Left lung (tissue), 10 donors: ENCODE data around the gene PCBD2. TPM values are rescaled to one million over a fixed set of nuclear protein-coding genes. Genes with fewer than 3 reads are reported as not detected.
"Not testable (repeated sequence)": the region's sequence is repeated elsewhere in the genome, so short reads cannot be mapped to it uniquely, and the experiment has no call there.

Source experiments
- ATAC-seq: fragments of 200-7000 bp; cut with Tn5 transposase; one replicate; pipeline ENCODE4 v1.9.1; 2020; ENCODE audit warnings: moderate library complexity
- DNase-seq, 4 donors: peaks; one replicate each; pipeline ENCODE4 v3.0.0-alpha.2; 2013 to 2020
- H3K27ac ChIP-seq, 2 donors: fragments of 200-600 bp; sonication (generic) in 1 of 2; one replicate each; pipeline versions ENCODE4 v1.5.0 to v1.8.0; 2020 to 2021
- H3K27me3 ChIP-seq, 2 donors: fragments of 200-600 bp; sonication (generic) in 1 of 2; one replicate each; pipeline versions ENCODE4 v1.5.0 to v1.8.0; 2020 to 2021
- H3K36me3 ChIP-seq, 2 donors: fragments of 200-600 bp; sonication (generic) in 1 of 2; one replicate each; pipeline versions ENCODE4 v1.5.0 to v1.8.0; 2020 to 2021
- H3K4me1 ChIP-seq, 2 donors: fragments of 200-600 bp; one replicate each; pipeline ENCODE4 v1.8.0; 2021
- H3K4me3 ChIP-seq, 2 donors: fragments of 200-600 bp; sonication (generic) in 1 of 2; one replicate each; pipeline versions ENCODE4 v1.5.0 to v1.8.0; 2020 to 2021; ENCODE audit warnings: mild to moderate bottlenecking in 1 of 2
- H3K9me3 ChIP-seq, 2 donors: fragments of 200-600 bp; sonication (generic) in 1 of 2; one replicate each; pipeline versions ENCODE4 v1.5.0 to v1.8.0; 2020 to 2021
- intact Hi-C, 2 donors: fragments of 100-400 bp; cut with DNase I; formaldehyde crosslinking; loops; one replicate each; pipeline versions ENCODE4 v1.11.2 to v1.14.2; 2022
- polyA plus RNA-seq, 6 donors: library from polyadenylated mRNA; unstranded; fragments of 120-200 nt; gene quantifications; one replicate each; pipeline ENCODE4 v1.2.1, GENCODE V29; 2013; ENCODE audit not compliant: insufficient read length in 6 of 6
- total RNA-seq, 2 donors: library from RNA; stranded (reverse); fragmentation: NEBNext Ultra II Directional; extraction: Animal tissue kit (Norgen Biotek cat#: 25700); gene quantifications; one replicate each; pipeline ENCODE4 v1.2.1, GENCODE V29; 2021
- TF ChIP-seq, protein P1 (sequence below), 2 donors: fragments of 200-600 bp; sonication (generic) in 1 of 2; IDR thresholded peaks; one replicate each; pipeline versions ENCODE4 v1.5.0 to v1.8.0; 2021; ENCODE audit warnings: antibody characterized with exemption in 2 of 2
- donor health status: DM: no; HTN: yes; CAD: no.
- donor health status: DM: no; HTN: no; CAD: no.

Gene PCBD2
- total and polyA plus RNA-seq, 8 donors, result 9.8 to 17.7 (median 13.5) TPM

DNA sequence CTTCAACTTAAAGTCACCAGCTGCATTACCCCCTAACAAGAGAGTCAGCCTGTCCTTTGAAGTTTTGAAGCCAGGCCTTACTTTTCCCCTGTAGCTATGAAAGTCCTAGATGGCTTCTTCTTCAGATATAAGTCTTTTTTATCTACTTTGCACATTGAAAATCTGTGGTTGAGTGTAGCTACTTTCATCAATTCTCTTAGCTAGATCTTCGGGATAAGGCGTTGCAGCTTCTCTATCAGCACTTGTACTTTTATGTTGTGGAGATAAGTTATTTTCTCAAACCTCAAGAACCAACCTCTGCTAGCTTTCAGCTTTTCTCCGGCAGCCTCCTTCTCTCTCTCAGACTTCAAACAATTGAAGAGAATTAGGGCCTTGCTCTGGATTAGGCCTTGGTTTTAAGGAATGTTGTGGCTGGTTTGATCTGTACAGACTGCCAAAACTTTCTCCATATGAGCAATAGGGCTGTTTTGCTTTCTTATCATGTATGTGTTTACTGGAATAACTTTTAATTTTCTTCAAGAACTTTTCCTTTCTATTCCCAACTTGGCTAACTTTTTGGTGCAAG is 84.4 kb downstream of the PCBD2 start:
- Histone ChIP-seq H3K9me3 (no peaks in the 10 kb centered on the region), H3K4me1 (no peaks in the 10 kb centered on the region), H3K27me3 (no peaks in the 10 kb centered on the region), H3K4me3 (no peak overlapping the region), H3K27ac (no peak overlapping the region), H3K36me3 (no peaks in the 10 kb centered on the region)
- DNase-seq, result no peak
- TF ChIP-seq, protein P1, sequence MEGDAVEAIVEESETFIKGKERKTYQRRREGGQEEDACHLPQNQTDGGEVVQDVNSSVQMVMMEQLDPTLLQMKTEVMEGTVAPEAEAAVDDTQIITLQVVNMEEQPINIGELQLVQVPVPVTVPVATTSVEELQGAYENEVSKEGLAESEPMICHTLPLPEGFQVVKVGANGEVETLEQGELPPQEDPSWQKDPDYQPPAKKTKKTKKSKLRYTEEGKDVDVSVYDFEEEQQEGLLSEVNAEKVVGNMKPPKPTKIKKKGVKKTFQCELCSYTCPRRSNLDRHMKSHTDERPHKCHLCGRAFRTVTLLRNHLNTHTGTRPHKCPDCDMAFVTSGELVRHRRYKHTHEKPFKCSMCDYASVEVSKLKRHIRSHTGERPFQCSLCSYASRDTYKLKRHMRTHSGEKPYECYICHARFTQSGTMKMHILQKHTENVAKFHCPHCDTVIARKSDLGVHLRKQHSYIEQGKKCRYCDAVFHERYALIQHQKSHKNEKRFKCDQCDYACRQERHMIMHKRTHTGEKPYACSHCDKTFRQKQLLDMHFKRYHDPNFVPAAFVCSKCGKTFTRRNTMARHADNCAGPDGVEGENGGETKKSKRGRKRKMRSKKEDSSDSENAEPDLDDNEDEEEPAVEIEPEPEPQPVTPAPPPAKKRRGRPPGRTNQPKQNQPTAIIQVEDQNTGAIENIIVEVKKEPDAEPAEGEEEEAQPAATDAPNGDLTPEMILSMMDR (IDR thresholded peaks at IDR 0.05), result no peak
- ATAC-seq, result no peak
- intact Hi-C loops, result no loop called here

DNA sequence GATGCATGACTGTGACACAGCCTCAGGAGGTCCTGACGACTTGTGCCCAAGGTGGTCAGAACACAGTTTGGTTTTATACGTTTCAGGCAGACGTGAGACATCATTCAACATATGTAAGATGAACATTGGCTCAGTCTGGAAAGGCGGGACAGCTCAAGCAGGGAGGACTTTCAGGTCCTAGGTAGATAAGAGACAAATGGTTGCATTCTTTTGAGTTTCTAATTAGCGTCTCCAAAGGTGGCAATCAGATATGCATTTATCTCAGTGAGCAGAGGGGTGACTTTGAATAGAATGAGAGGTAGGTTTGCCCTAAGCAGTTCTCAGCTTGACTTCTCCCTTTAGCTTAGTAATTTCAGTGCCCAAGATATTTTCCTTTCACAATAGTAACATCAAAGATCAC is 85.3 kb downstream of the PCBD2 start:
- not testable (repeated sequence) for H3K4me1 ChIP-seq, H3K4me3 ChIP-seq

DNA sequence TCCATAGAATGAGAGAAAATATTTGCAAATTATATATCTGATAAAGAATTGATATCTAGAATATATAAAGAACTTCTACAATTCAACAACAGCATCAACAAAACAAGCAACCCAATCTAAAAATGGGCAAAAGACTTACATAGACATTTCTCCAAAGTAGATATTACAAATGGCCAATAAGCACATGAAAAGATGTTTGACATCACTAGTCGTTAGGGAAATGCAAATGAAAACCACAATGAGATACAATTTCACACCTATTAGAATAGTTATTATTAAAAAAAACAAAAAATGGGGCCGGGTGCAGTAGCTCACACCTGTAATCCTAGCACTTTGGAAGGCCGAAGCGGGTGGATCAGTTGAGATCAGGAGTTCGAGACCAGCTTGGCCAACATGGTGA is 87.2 kb downstream of the PCBD2 start:
- Histone ChIP-seq H3K27ac (no peak overlapping the region), H3K9me3 (no peaks in the 10 kb centered on the region), H3K36me3 (no peaks in the 10 kb centered on the region), H3K27me3 (no peaks in the 10 kb centered on the region), H3K4me1 (no peaks in the 10 kb centered on the region), H3K4me3 (no peak overlapping the region)
- TF ChIP-seq, protein P1 (IDR thresholded peaks at IDR 0.05), result no peak
- DNase-seq (no peak), ATAC-seq (no peak)
- intact Hi-C loops, result no loop called here

More for the DNA sequence above, 85.3 kb downstream of the PCBD2 start:
- DNase-seq, H3K27ac ChIP-seq, H3K27me3 ChIP-seq, H3K36me3 ChIP-seq, ATAC-seq, intact Hi-C loops, H3K9me3 ChIP-seq: not testable (repeated sequence)

GRCh38 chr5:134993161-134993560 is 88.2 kb downstream of the PCBD2 start:
- Histone ChIP-seq H3K9me3 (no peaks in the 10 kb centered on the region), H3K4me1 (no peaks in the 10 kb centered on the region), H3K36me3 (no peaks in the 10 kb centered on the region), H3K4me3 (no peak overlapping the region), H3K27ac (no peak overlapping the region), H3K27me3 (no peaks in the 10 kb centered on the region)
- TF ChIP-seq, protein P1 (IDR thresholded peaks at IDR 0.05), result no peak
- DNase-seq, result no peak
- ATAC-seq, result no peak
- intact Hi-C loops, result no loop called here

DNA sequence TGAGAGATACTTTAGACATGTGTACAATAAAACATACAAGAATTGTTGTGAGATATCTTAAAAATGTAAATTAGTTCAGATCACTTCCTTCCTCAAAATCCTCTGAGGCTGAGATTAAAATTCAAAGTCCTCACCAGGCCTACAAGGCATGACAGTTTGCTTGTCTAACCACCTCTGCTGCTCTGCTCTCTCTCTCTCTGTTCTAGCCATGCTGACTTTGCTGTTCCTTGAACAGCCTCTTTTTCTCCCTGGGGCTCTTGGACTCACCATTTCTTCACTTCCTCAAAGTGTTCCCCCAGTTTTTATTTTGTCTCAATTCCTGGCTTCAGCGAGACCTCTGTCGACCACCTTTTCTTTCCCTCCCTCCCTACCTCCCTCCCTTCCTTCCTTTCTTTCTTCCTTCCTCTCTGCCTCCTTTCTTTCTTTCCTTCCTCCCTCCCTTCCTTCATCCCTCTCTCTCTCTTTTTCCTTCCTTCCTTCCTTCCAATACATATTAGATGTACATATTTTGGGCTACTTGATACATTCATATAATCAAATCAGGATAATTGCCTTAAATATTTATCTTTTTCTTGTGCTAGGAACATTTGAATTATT is 89.7 kb downstream of the PCBD2 start:
- intact Hi-C loops, result no loop called here
- H3K4me1 ChIP-seq, result no peaks in the 10 kb centered on the region
- H3K36me3 ChIP-seq, result no peaks in the 10 kb centered on the region
- no peak for ATAC-seq
- H3K27me3 ChIP-seq, result no peaks in the 10 kb centered on the region
- no peak overlapping the region for H3K4me3 ChIP-seq
- DNase-seq, result no peak
- TF ChIP-seq, protein P1 (IDR thresholded peaks at IDR 0.05), result no peak
- no peak overlapping the region for H3K27ac ChIP-seq
- no peaks in the 10 kb centered on the region for H3K9me3 ChIP-seq
